OCI-LY3 (cell line): Measurements from ENCODE around the gene COPG1.
A peak's percentile ranks its signal among the peaks of the same experiment; 100 is the strongest.

ENCODE experiments used
- H2AFZ ChIP-seq: fragments of 200-600, 300-600 bp; shearing (Covaris generic); 2 replicates; pipeline ENCODE4 v1.6.0; 2014; ENCODE audit warnings: antibody characterized with exemption, low read depth, low read length
- H3K27ac ChIP-seq: fragments of 200-600, 300-600 bp; sonication (generic); 2 replicates; pipeline ENCODE4 v1.5.1; 2014; ENCODE audit warnings: mild to moderate bottlenecking, low read length, moderate library complexity, mixed read lengths
- H3K27me3 ChIP-seq: fragments of 200-600, 300-600 bp; sonication (generic); 2 replicates; pipeline ENCODE4 v1.6.1; 2014; ENCODE audit warnings: low read depth, low read length, mixed read lengths
- H3K36me3 ChIP-seq: fragments of 200-600, 300-600 bp; sonication (generic); replicated peaks from 2 replicates; pipeline ENCODE3; 2014; ENCODE audit warnings: low read depth, low read length, mixed read lengths
- H3K4me1 ChIP-seq: fragments of 300-600, 200-600 bp; sonication (generic); 2 replicates; pipeline ENCODE4 v1.6.1; 2014; ENCODE audit warnings: low read length, mixed read lengths
- H3K4me2 ChIP-seq: fragments of 200-600, 300-600 bp; sonication (generic); 2 replicates; pipeline ENCODE4 v1.6.1; 2014; ENCODE audit warnings: low read length, mixed read lengths
- H3K4me3 ChIP-seq: fragments of 300-600, 200-600 bp; sonication (generic); 2 replicates; pipeline ENCODE4 v1.5.1; 2014; ENCODE audit warnings: antibody characterized with exemption, mild to moderate bottlenecking, low read length, moderate library complexity
- H3K79me2 ChIP-seq: fragments of 300-600, 200-600 bp; shearing (Covaris generic); 2 replicates; pipeline ENCODE4 v1.6.1; 2014; ENCODE audit warnings: mild to moderate bottlenecking, low read length, mixed read lengths
- H3K9ac ChIP-seq: fragments of 300-600, 200-600 bp; shearing (Covaris generic); 2 replicates; pipeline ENCODE4 v1.6.0; 2014; ENCODE audit warnings: mild to moderate bottlenecking, low read length, moderate library complexity
- H3K9me3 ChIP-seq: fragments of 200-600, 300-600 bp; shearing (Covaris generic); 2 replicates; pipeline ENCODE4 v1.6.1; 2014; ENCODE audit warnings: low read length, mixed read lengths; ENCODE audit not compliant: insufficient read depth
- H4K20me1 ChIP-seq: fragments of 200-600, 300-600 bp; sonication (generic); 2 replicates; pipeline ENCODE4 v1.6.1; 2016; ENCODE audit warnings: low read length, mixed read lengths; ENCODE audit not compliant: insufficient read depth
- EZH2phosphoT487 ChIP-seq: fragments of 200-600 bp; shearing (Covaris generic); IDR thresholded peaks from 2 replicates; pipeline ENCODE4 v1.6.1; 2018; ENCODE audit warnings: antibody characterized with exemption, mixed run types, low read depth
- TF ChIP-seq, protein P1 (sequence below): fragments of 200-600, 300-600 bp; sonication (generic); IDR thresholded peaks from 2 replicates; pipeline ENCODE4 v1.5.1; 2014; ENCODE audit warnings: antibody characterized with exemption, low read length, low read depth

The COPG1 gene

DNA sequence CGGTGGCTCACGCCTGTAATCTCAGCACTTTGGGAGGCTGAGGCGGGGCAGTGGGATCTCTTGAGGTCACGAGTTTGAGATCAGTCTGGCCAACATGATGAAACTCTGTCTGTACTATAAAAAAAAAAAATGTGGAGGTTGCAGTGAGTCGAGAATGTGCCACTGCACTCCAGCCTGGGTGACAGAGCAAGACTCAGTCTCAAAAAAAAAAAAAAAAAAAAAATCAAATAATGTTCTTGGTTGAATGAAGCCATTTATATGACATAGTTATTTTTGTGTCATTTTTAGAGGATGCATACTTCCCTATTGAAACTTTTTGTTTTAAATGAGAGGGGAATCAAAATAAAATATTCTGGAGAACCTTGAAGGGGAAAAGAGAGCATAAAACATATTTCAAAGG, 32.3 kb downstream of the COPG1 start:
- H3K27me3 ChIP-seq = peaks cover 65% of the 10 kb centered on the region
- H4K20me1 ChIP-seq = peaks cover 35% of the 10 kb centered on the region
- H2AFZ ChIP-seq = no peak overlapping the region
- H3K4me1 ChIP-seq = peaks cover 44% of the 10 kb centered on the region
- TF ChIP-seq, protein P1, sequence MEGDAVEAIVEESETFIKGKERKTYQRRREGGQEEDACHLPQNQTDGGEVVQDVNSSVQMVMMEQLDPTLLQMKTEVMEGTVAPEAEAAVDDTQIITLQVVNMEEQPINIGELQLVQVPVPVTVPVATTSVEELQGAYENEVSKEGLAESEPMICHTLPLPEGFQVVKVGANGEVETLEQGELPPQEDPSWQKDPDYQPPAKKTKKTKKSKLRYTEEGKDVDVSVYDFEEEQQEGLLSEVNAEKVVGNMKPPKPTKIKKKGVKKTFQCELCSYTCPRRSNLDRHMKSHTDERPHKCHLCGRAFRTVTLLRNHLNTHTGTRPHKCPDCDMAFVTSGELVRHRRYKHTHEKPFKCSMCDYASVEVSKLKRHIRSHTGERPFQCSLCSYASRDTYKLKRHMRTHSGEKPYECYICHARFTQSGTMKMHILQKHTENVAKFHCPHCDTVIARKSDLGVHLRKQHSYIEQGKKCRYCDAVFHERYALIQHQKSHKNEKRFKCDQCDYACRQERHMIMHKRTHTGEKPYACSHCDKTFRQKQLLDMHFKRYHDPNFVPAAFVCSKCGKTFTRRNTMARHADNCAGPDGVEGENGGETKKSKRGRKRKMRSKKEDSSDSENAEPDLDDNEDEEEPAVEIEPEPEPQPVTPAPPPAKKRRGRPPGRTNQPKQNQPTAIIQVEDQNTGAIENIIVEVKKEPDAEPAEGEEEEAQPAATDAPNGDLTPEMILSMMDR = no peak
- TF ChIP-seq EZH2phosphoT487 = no peak
- no peaks in the 10 kb centered on the region for H3K9me3 ChIP-seq
- no peaks in the 10 kb centered on the region for H3K79me2 ChIP-seq
- peaks cover 16% of the 10 kb centered on the region for H3K36me3 ChIP-seq
- no peak overlapping the region for H3K27ac ChIP-seq
- no peak overlapping the region for H3K4me3 ChIP-seq
- H3K4me2 ChIP-seq = 0 out of 2 replicates have a peak overlapping the region, but pooled peaks have one; percentile 41
- H3K9ac ChIP-seq = no peak overlapping the region

DNA sequence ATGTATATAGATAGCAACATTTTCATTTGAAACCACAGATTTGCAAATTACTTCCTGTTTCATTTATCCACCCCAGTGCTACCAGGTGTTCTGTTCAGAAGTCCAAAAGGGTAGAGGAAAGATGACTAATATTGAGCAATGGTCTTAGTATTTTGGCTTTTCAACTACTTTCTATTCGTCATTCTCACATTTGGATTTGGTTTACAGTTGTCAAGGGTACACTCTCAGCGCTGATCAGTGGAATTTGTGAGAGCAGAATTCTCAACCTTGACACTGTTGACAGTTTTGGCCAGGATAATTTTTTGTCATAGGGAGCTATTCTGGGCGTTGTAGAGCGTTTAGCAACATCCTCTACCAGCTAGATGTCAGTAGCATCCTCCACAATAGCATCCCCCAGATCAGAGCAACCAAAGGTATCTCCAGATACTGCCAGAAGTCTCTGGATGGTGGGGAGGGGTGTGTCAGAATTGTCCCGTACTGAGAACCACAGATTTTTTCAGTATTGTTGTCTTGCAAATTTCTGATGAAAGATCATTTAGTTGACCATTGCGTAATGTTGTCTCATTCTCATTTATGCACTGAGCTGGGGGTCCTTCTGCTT, 33.4 kb downstream of the COPG1 start:
- H3K4me1 ChIP-seq = peaks cover 34% of the 10 kb centered on the region
- TF ChIP-seq, protein P1 = no peak
- peak; percentile 97 for TF ChIP-seq EZH2phosphoT487
- H3K9me3 ChIP-seq = no peaks in the 10 kb centered on the region
- H3K36me3 ChIP-seq = peaks cover 6% of the 10 kb centered on the region
- no peak overlapping the region for H3K27ac ChIP-seq
- peak overlapping the region; percentile 2; the same call in 1 of the 2 replicates for H3K4me3 ChIP-seq
- no peaks in the 10 kb centered on the region for H3K79me2 ChIP-seq
- peak overlapping the region; percentile 41 for H3K4me2 ChIP-seq
- no peak overlapping the region for H2AFZ ChIP-seq
- peaks cover 24% of the 10 kb centered on the region for H4K20me1 ChIP-seq
- H3K27me3 ChIP-seq = peaks cover 73% of the 10 kb centered on the region
- no peak overlapping the region for H3K9ac ChIP-seq

DNA sequence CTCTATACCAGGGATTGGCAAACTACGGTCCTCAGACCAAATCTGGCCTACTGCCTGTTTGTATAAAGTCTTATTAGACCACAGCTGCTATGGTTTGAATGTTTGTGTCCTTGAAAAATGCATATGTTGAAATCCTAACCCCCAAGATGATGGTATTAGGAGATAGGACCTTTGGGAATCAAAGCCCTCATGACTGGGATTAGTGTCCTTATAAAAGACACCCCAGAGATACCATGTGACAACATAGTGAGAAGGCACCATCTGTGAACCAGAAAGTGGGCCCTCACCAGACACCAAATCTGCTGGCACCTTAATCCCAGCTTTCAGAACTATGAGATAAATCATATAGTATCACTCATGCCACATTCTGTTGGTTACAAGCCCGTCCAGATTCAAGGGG, 36.7 kb downstream of the COPG1 start:
- peaks cover 17% of the 10 kb centered on the region for H4K20me1 ChIP-seq
- no peak overlapping the region for H3K9ac ChIP-seq
- no peaks in the 10 kb centered on the region for H3K36me3 ChIP-seq
- no peak overlapping the region for H2AFZ ChIP-seq
- no peaks in the 10 kb centered on the region for H3K79me2 ChIP-seq
- H3K27me3 ChIP-seq = peaks cover 70% of the 10 kb centered on the region
- no peak for TF ChIP-seq EZH2phosphoT487
- TF ChIP-seq, protein P1 = no peak
- H3K9me3 ChIP-seq = no peaks in the 10 kb centered on the region
- no peak overlapping the region for H3K4me2 ChIP-seq
- no peak overlapping the region for H3K4me3 ChIP-seq
- peaks cover 20% of the 10 kb centered on the region for H3K4me1 ChIP-seq
- H3K27ac ChIP-seq = no peak overlapping the region

DNA sequence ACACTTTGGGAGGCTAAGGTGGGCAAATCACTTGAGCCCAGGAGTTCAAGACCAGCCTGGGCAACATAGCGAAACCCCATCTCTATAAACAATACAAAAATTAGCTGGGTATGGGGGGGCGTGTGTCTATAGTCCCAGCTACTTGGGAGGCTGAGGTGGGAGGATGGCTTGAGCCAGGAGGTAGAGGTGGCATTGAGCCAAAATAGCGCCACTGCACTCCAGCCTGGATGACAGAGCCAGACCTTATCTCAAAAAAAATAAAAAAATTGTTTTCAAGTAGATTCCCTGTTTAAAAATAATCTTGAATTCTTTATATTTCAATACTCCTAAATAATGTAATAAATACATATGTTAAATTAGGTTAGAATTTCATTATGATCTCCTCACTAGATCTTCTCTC, 39.0 kb downstream of the COPG1 start:
- no peak for TF ChIP-seq EZH2phosphoT487
- TF ChIP-seq, protein P1 = no peak
- Histone ChIP-seq H3K4me3 (no peak overlapping the region), H3K27ac (no peak overlapping the region), H3K9me3 (no peaks in the 10 kb centered on the region), H3K4me2 (no peak overlapping the region), H3K79me2 (no peaks in the 10 kb centered on the region), H4K20me1 (peaks cover 5% of the 10 kb centered on the region), H3K27me3 (peaks cover 73% of the 10 kb centered on the region), H3K9ac (no peak overlapping the region), H3K36me3 (no peaks in the 10 kb centered on the region), H2AFZ (no peak overlapping the region), H3K4me1 (no peaks in the 10 kb centered on the region)
